CD1c-positive myeloid dendritic cell (primary cell): ENCODE data around the gene NAP1L1.
A peak's percentile ranks its signal among the peaks of the same experiment; 100 is the strongest.

Source experiments
- DNase-seq: peaks from one replicate; pipeline ENCODE4 v3.0.0-alpha.2; 2016; ENCODE audit errors: extremely low spot score

Gene NAP1L1

DNA sequence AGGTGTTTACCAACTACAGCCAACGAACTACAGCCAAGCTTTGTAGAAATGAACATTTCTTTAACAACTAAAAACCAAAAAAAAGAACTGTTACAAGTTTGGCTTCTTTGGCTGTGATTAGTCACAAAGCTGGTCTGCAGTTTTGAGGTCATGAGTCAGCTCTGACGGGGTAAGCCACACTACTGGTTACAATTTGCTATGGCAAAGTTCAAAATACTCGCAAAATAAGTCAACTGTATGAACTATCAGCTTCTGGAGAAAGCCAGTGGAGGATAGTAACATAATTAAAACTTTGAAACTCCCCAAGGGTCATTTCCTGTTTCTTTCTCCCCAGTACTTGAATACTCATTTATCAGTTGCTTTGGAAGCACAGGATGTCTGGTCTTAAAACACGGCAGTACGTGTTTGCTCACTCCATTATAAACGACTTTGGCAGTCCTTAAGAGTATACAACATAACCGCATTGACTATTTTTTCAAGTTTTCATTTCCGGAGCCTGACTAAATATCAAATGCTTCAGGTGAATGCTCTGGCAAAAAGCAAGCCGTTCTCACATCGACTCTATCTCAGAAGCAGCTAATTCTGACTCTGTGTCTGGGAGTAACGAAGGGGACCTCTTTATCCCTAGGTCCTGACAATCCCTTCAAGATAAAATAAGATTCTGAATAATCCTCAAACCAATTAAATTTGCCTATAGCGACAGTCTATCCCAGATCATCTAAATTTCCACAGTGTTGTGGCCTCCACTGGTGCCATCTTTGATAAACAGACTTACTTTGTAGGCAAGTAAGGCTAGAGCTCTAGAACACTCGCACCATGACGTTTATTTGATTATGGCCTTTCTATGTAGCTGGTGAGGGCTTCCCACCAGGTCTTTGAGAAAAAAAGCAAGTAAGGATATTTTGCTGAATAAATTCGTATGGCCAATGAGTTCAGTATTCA lies 63.5 kb downstream of the NAP1L1 start:
- DNase-seq: peak; percentile 89

DNA sequence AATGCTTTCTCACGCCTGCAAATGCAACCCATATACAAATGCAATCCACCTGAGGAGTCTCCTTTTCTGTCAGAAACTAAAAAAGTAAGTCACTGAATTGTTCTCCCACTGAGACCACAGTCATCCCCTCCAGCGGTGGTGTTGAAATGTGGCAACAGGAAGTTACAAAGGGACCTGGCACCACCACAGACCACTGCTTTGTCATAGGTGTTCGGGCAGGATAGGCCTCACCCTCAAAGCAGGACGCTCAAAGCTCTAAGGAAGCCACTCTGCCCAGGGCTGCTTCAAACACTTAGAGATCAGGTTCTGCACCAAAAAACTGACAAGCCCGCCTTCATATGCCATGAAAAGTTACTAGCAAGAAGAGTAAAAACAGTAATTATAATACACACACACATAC lies 64.2 kb downstream of the NAP1L1 start:
- DNase-seq: peak; percentile 80

DNA sequence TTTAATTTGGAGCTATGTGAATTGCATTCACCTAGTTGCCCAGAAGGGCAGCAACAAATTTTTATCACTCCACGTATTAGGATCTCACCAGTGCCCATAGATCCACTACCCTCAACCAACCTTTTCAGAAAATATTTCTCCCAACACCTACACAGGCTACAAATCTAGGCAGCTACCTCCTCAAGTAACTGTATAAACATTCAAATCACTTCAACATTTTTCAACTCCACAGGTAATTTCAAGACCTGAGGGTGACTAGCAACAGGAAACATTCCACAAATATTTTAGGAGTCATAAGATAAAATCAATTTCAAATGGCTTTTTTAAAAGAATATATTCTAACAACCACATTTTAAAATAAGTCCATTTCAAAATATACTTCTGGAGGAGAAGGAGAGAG lies 65.8 kb downstream of the NAP1L1 start:
- DNase-seq: no peak

DNA sequence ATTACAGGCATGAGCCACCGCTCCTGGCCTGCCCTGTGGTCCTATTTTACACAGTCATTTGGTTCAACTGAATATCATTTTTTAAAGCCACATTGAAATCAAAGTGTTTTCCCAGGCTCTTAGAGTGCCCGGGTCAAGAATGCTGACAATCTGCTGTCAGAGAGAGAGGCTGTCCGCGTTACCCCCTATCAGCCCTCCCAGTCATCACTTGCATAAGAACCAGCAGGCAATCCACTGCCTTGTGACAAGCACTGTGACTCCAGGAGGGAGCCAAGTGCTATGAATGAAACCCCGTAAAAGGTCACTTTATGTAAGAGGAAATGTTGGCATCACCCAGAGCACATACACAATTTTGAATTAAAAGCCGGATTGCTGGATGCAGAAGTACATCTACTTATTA lies 66.4 kb downstream of the NAP1L1 start:
- peak; percentile 39 for DNase-seq

DNA sequence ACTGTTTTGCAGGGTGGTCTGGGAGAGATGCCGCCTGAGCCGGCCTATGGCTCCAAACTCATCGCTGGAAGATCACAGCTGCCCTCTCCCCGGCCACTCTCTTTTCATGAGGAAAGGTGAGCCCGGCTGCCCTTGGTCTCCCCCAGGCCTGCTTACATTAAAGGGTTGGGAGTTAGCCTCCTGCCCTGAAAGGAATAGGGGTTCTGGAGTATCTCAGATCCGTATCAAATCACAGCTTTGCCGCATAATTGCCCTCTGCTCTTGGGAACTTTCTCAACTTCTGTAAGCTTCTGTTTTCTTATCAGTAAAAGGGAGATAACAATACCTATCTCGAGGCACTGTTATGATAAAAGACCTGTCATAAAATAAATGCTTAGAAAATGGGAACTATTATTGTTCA lies 70.5 kb downstream of the NAP1L1 start:
- no peak for DNase-seq

DNA sequence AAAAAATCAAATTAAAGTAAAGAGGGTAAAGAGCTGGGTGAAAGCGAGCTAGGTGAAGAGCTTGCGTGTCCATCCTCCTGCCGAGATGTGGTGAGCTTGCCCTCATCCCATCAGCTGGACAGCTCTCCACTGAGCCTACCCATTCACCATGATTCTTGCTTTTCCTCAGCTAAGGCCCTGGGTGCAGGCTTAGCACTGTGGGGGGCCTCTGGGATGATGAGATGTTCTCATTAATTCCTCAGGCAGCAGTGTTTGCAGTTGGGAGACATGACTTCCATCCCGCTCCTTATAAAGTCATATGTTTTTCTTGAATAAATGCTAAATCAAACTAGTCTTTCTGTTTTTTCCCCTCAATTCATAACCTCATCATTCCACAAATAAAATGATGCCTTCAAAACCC lies 70.9 kb downstream of the NAP1L1 start:
- DNase-seq: no peak

DNA sequence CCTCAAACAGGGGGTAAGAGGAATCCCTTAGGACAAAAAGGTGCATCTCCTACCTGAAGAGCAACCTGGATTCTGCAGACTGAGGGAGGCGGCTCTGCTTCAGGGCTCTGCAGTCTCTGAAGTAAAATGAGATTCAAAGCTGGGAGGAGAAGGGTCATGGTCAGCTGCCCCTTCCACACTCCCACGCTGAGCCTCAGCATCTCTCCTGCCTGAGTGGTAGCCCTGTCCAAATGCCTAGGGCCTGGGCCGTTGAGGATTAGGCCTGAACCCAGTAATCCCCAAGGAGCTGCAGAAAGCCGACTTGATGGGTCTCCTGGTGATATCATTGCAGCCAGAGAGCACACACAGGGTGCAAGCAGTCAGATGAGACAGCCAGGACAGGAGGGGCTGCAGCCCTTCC lies 71.8 kb downstream of the NAP1L1 start:
- DNase-seq: no peak

DNA sequence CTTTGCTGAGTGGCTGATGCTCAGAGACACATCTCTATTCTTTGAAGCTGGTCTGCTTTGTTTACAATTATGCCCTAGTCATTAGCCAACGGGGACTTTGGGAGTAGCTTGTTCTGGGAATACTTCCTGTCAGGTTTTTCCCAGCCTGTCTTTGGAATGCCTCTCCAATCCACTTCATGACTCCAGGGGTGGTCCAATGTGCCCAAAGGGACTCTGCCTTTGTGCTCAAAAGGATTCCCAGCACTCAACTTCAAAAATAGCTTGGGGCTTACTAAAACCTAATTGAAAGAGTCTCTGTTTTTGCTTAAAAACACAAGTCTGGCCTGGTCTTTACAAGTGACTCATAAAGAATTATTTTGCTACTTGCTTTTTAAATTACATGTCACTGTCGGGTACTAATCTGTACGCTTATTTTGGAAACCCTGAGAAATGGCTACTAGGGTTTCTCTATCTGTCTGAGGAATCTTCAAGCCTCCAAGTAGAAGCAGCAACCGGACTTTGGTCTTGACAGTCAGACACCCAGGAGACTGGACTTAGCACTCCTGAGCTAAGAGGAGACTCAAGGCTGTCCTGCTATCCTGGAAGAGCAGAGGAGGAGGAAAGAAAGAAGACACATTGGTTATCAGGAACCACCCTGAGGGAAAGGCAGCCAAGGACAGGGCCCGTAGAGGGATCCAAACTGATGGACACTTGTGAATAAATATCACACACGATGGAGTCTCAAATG lies 73.6 kb downstream of the NAP1L1 start:
- DNase-seq: no peak

DNA sequence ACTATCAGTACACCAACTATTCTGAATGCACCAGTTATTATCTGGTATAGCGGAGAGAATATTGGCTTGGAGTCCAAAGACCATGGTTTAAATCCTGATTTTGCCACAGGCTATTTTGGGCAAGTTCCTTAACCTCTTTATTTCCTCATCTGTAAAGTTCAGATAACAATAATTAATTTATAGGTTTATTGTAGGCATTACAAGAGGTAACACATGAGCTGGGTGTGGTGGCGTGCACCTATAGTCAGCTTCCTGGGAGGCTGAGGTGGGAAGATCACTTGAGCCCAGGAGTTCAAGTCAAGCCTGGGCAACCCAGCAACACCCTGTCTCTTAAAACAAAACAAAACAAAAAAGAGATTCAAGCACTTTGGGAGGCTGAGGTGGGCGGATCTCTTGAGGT lies 76.1 kb downstream of the NAP1L1 start:
- no peak for DNase-seq

DNA sequence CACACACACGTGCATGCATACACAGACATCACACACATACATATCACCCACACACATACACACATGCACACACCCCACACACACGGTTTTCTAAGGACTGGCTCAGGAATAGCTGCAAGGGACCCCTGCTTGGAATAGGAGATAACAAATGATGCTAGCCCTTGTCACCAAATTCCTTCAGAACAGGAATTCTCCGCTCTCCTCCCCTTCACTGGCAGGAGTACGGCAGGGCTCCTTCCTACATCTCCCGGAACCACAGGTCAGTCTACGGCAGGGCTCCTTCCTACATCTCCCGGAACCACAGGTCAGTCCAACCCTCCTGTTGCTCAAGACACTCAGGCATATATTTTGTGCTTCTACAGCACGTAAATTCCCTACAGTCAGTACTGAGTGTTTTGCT lies 76.8 kb downstream of the NAP1L1 start:
- DNase-seq: no peak

DNA sequence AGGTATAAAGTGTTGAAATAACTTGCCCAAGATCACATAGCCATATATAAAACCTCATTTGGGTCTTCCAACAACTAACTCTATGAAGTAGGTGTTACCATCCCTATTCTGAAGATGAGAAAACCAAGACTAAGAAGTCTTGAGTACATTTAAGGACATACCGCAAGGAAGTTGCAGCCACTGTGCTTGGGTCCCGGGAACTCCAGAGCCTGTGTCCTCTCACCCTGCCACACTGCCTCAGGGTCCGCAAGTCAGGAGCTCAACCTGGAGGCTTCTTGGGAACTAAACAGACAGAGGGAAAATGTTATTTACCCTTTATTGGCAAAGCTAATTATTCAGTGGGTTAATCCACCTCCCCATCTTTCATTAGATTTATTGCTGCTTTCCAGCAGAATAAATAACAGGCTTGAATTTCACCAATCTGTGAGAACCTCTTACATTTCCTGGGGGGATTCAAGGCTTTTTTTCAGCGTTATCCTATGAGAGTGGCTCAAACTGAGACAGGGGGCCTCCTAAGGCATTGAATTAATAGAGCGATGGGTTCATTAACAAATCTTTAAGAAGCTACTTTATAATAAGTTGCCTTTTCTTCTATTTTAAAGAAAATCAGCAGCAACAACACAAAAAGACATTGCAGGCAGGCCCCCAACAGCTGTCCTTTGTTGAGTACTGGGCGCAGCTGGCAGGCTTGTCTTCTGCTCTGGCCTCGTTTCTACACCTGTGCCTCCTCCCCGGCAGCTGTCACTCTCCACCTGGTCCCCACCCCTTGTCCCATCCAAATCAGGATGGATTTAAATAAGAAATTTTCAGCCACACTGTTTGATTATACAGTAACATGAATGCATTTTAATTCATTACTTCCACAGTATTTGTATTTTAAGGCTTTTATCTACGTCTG lies 78.2 kb downstream of the NAP1L1 start:
- DNase-seq: no peak

DNA sequence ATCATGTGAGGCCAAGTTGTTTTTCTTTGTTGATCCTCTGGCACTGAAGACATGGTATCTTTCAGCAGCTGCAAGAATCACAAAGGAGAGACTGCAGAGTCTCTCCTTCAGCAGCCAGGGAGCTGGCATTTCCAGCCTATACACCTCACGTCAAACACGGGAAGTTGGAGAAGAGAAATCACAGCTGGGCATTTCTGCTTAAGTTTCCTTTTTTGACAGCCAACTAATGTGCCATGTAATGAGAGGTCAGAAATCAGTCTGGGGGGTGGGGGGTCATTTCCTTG lies 81.2 kb downstream of the NAP1L1 start:
- DNase-seq: no peak

DNA sequence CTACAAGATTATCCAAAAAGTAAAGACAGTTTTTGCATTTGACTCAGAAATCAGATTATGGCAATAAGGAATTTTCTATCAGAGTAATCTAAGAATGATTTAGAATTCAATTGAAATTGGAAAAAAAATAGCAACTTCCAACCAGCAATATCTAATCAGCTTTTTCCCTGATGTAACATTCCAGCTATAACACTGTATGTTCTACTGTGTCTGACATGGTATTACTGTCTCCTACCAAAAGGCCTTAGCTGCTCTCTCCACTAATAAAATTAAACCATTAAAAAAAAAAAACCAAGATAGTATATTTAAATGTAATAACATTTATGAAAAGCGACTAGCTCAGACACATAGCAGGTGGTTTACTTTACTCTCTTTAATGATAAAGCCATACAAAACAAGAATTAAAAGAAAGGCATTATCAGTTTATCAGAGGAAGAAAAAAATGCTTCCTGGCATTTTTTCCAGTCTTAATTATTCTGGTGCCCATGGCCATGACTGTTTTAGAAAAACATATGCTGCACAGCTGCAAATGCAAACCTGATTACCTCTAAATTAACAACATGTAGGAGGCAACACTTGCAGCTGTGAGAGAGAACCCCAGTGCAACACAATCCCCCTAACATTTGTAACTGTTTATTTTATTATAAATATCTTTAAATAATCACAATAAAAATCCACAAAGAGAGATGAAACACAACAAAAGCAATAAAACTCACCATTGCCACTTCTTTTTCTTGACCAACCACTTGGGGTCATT lies 81.7 kb downstream of the NAP1L1 start:
- no peak for DNase-seq

DNA sequence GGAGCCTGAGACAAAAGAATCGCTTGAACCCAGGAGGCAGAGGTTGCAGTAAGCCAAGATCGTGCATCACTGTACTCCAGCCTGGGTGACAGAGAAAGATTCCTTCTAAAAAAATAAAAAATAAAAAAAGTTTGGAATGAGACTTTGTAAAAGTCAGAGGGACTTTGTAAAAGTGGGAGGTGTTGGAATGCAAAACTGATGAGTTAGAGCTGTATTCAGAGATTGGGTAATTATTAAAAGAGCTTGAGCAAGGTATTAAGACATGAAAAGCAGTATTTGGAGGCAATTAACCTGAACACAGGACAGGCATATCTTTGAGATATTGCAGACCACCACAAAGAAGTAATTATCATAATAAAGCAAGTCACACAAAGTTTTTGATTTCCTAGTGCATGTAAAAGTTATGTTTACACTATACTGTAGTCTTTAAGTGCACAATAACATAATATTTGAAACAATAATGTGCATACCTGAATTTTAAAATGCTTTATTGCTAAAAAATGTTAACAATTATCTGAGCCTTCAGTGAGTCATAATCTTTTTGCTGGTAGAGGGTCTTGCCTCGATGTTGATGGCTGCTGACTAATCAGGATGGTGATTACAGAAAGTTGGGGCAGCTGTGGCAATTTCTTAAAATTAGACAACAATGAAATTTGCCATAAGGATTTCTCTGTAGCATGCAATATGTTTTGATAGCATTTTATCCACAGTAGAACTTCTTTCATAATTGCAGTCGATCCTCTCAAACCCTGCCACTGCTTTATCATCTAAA lies 86.0 kb downstream of the NAP1L1 start:
- DNase-seq: no peak

DNA sequence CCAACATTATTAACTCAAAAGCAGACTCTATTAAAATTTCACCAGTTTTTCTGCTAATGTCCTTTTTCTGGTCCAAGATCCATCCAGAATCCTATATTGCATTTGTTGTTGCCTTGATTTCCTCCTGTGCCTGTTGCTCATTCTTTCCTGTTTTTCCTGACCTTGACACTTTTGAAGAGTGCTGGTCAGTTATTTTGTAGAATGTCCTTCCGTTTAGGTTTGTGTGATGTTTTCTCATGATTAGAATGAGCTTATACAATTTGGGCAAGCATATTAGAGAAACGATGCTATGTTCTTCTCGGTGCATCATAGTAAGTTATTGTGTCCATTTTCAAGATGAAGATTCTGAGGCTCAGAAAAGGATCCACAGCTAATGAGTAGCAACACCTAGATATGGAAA lies 86.8 kb downstream of the NAP1L1 start:
- DNase-seq: no peak

DNA sequence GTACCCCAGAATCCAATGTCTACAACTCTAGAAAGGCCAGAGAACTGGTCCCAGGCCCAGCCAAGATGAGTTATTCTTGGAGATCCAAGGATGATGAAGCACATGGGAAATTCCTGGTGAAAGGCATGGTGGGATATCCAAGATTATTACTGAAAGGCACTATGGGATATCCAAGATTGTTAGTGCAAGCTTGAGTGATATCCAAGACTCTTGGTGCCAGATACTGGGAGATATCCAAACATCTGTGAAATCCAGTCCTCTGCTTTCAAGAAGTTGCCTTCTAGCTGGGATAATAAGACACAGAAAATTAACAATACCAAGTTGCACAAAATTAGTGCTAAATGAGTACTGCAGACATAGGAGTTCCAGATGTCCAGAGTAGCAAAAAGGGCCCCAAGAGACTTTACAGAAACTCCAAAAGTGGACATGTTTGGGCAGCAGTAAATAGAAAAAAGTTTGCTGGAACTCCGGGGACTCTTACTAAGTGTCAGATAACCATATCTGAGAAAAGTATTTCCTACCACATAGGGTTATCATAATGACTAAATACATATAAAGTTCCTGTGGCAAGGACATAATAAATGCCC lies 87.5 kb downstream of the NAP1L1 start:
- no peak for DNase-seq

DNA sequence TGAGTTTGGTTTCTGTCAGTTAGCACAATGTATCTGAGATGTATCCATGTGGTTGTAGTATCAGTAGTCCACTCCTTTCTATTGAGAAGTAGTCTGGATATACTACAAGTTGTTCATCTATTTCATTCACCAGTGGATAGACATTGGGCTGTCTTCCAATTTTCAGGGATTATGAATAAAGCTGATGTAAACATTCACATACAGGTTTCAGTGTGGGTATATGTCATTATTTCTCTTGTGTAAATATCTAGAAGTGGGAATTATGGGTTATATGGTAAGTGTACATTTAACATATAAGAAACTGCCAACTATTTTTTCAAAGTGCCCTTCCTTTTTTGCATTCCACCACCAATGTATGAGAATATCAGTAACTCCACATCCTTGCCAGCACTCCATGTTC lies 88.8 kb downstream of the NAP1L1 start:
- no peak for DNase-seq

DNA sequence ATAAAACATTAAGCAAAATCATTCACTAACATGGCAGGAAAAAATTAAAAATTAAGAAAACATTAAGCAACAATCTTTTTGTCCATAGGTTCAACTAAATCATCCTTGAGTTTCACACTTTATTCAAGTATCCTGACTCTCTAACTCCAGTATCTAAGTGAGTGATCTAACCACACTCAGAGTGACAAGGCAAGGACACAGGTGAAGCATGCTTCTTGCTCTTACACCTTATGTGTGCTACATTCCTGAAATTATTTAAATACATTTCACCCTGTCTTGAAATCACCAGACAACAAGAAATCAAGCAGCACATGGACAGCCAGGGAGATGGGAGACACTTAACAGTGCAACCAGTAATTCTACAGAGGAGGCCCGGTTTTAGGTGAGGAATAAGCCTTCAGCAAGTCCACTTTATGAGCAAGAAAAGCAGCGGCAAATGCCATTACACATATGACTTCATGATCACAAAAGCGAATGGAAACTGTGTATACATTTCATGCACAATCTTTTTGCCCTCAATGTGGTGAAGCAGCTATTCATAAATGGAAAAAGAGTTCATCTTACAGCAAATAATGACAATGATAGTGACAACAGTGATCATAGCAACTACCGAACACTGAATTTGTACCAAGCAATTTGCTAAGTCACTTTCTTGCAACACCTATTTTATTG lies 90.3 kb downstream of the NAP1L1 start:
- no peak for DNase-seq

DNA sequence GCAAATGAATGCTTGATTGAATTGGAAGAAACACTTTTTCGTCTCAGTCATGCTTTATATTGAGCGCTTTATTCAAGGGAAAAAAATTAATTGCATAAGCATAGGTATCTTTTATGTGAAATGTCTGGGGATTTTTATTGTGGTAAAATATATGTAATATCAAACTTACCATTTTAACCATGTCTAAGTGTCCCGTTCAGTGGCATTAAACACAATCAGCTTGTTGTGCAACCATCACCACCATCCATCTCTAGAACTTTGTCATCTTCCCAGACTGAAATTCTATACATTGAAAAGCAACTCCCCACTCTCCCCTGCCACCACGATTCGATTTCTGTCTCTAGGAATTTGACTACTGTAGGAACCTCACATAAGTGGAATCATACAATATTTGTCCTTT lies 92.7 kb downstream of the NAP1L1 start:
- no peak for DNase-seq
